ENCODE data around the gene STAT6. TPM values are rescaled to one million over a fixed set of nuclear protein-coding genes. Genes with fewer than 3 reads are reported as not detected.
A peak's percentile ranks its signal among the peaks of the same experiment; 100 is the strongest.

The STAT6 gene
- total RNA-seq, 1 donor from 2014 or later, result 167 TPM

DNA sequence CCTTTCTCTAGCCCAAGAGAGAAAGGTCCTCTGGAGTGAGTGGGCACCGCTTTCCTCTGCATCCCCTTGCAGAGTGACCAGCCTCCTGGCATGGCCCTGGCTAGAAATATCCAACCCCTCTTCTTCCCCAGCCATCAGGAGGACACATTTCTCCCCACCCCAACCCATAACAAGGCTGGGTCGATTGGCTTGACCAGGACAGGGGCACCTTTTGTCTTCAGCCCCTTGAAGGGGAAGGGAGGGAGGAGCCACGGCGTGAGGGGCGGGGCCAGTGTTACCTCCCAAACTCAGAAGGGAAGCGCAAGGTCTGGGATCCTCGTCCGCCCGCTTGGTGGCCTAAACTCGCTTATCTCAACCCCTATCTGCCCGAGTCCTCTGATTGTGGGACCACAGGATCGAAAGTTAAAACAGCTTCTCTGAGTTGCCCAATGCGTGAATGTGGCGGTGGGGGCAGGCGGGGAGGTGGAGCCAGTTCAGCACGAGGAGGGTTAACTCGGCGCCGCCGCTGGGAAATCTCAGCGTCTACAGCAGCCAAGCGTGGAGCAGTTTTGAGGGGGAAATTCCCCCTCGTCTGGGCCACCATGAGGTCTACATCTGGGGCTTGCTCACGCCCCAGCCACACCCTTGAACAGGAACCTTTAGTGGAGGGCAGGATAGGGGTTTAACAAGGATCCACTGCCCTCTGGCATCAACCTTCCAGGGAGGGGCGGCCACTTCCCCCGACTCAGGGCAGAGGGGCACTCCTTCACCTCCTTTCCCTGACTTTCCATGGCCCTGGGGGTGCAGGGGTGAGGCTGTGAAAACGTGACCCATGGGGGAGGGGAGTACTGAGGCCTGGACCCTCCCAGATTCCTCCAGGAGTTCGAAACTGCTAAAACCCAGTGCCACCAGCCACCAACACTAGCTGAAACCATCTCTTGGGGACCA is 795 bp downstream of the STAT6 start:
- no peaks in the 10 kb centered on the region for H3K9me3 Mint-ChIP-seq
- H3K4me3 Mint-ChIP-seq, result peak overlapping the region; percentile 81
- H3K36me3 Mint-ChIP-seq, result peaks cover 18% of the 10 kb centered on the region
- H3K27me3 Mint-ChIP-seq (ENCODE audit: low read depth), result no peaks in the 10 kb centered on the region
- no peak for TF ChIP-seq CTCF (IDR thresholded peaks at IDR 0.05; ENCODE audit: unreplicated experiment)
- DNase-seq (ENCODE audit: low spot score in 2 of 2, unreplicated experiment in 2 of 2), result peak in 1 of 2 experiments; percentile 74
- H3K27ac Mint-ChIP-seq, result peak overlapping the region; percentile 97
- H3K4me1 Mint-ChIP-seq, result peaks cover 40% of the 10 kb centered on the region

DNA sequence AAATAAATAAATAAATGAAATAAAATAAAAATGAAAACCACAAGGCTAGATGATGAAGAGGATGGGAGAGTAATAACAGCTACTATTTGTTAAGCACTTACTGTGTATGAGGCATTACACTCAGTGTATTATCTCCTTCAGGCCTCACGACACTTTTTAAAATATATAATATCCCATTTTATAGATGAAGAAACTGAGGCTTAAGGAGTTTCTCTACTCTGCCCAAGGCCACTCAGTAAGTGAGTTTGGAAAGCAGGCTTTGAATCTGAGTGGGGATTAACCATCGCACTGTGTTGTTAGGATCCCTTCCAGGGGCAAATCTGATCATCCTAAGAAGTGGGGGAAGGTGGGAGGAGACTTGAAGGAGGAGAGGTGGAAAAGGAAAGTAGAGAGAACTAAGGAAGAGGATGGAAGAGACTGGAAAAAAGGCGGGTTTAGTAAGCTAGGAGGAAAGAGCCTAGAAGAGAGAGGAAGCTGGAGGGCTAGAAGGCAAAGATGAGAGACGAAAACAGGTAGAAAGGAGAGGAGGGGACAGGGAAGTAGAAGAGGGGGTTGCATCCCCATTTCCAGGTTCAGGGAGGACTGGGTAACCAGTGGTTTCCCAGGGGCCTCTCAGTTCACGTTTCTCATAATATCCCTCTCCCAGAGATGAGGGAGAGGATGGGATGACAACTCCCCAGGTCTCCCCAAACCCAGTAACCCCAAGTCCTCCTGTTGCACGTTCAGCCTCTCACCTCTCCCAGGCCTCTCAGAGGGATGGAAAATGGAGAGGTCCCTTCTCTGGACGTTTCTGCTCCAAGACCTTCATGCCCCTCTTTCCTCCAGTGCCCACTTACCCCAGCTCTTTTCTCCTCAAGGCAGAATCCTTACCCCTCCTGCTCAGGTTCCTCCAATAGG is 1.7 kb downstream of the STAT6 start:
- peaks cover 23% of the 10 kb centered on the region for H3K36me3 Mint-ChIP-seq
- H3K4me1 Mint-ChIP-seq, result peaks cover 40% of the 10 kb centered on the region
- no peaks in the 10 kb centered on the region for H3K9me3 Mint-ChIP-seq
- TF ChIP-seq CTCF (IDR thresholded peaks at IDR 0.05; ENCODE audit: unreplicated experiment), result no peak
- peak overlapping the region; percentile 97 for H3K27ac Mint-ChIP-seq
- H3K27me3 Mint-ChIP-seq (ENCODE audit: low read depth), result no peaks in the 10 kb centered on the region
- DNase-seq (ENCODE audit: low spot score in 2 of 2, unreplicated experiment in 2 of 2), result no peak
- peak overlapping the region; percentile 81 for H3K4me3 Mint-ChIP-seq

GRCh38 chr12:57107456-57108155 is 3.6 kb downstream of the STAT6 start:
- peaks cover 37% of the 10 kb centered on the region for H3K4me1 Mint-ChIP-seq
- H3K36me3 Mint-ChIP-seq, result peaks cover 30% of the 10 kb centered on the region
- peak overlapping the region; percentile 2 for H3K27ac Mint-ChIP-seq
- no peak overlapping the region for H3K4me3 Mint-ChIP-seq
- no peaks in the 10 kb centered on the region for H3K27me3 Mint-ChIP-seq (ENCODE audit: low read depth)
- no peak for TF ChIP-seq CTCF (IDR thresholded peaks at IDR 0.05; ENCODE audit: unreplicated experiment)
- DNase-seq (ENCODE audit: low spot score in 2 of 2, unreplicated experiment in 2 of 2), result no peak
- H3K9me3 Mint-ChIP-seq, result no peaks in the 10 kb centered on the region

GRCh38 chr12:57106021-57106708 is 5.0 kb downstream of the STAT6 start:
- no peak overlapping the region for H3K4me3 Mint-ChIP-seq
- no peak for DNase-seq (ENCODE audit: low spot score in 2 of 2, unreplicated experiment in 2 of 2)
- no peak for TF ChIP-seq CTCF (IDR thresholded peaks at IDR 0.05; ENCODE audit: unreplicated experiment)
- H3K27ac Mint-ChIP-seq, result no peak overlapping the region
- H3K9me3 Mint-ChIP-seq, result no peaks in the 10 kb centered on the region
- H3K4me1 Mint-ChIP-seq, result peaks cover 24% of the 10 kb centered on the region
- H3K27me3 Mint-ChIP-seq (ENCODE audit: low read depth), result no peaks in the 10 kb centered on the region
- peaks cover 30% of the 10 kb centered on the region for H3K36me3 Mint-ChIP-seq

Data from mesothelial cell of epicardium (in vitro differentiated cells).